ENCODE measurements around the gene EMSY. TPM values are rescaled to one million over a fixed set of nuclear protein-coding genes. Genes with fewer than 3 reads are reported as not detected.

EMSY gene
- total RNA-seq, 1 experiment from 2014 or later: 29.3 TPM

DNA sequence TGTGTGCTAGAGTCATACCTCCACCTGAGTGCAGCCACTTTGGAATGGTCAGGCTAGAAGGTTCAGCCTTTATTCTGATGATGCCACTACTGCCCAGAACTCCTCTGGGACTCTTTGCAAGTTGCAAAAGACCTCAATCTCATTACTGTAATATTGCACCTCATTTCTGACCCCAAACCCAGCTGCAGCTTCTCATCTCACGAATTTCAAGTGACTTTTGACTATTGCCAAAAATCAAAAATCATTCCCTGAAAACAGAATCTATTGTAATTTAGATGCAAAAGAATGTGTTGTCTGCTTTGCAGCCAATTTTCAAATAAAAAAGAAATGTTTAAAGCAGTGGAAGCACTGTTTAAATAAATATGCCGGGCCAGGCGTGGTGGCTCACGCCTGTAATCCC lies 38.5 kb upstream of the EMSY start:
- no peak overlapping the region for H3T11ph ChIP-seq (ENCODE audit: low read length)
- TF ChIP-seq, protein P1, sequence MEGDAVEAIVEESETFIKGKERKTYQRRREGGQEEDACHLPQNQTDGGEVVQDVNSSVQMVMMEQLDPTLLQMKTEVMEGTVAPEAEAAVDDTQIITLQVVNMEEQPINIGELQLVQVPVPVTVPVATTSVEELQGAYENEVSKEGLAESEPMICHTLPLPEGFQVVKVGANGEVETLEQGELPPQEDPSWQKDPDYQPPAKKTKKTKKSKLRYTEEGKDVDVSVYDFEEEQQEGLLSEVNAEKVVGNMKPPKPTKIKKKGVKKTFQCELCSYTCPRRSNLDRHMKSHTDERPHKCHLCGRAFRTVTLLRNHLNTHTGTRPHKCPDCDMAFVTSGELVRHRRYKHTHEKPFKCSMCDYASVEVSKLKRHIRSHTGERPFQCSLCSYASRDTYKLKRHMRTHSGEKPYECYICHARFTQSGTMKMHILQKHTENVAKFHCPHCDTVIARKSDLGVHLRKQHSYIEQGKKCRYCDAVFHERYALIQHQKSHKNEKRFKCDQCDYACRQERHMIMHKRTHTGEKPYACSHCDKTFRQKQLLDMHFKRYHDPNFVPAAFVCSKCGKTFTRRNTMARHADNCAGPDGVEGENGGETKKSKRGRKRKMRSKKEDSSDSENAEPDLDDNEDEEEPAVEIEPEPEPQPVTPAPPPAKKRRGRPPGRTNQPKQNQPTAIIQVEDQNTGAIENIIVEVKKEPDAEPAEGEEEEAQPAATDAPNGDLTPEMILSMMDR (conservative IDR thresholded peaks at IDR 0.05): no peak
- no peaks in the 10 kb centered on the region for H3K79me1 ChIP-seq (ENCODE audit: insufficient read depth, low read depth, low read length, poor library complexity, severe bottlenecking)
- Mint-ChIP-seq H3K27me3 (ENCODE audit: low read depth) (0 out of 2 replicates have a peak, but pooled peaks cover 1% of the 10 kb centered on the region), H3K9me3 (no peaks in the 10 kb centered on the region), H3K4me1 (peaks cover 5% of the 10 kb centered on the region in 2 experiments), H3K4me3 (no peak overlapping the region), H3K36me3 (ENCODE audit: insufficient read depth in 1 of 3, low read depth in 3 of 3) (no peaks in the 10 kb centered on the region), H3K27ac (no peak overlapping the region)
- no peak overlapping the region for H4K5ac ChIP-seq (ENCODE audit: insufficient read length, low read depth, low read length)
- no peak overlapping the region for H3K4me2 ChIP-seq (ENCODE audit: insufficient read depth, insufficient read length, low read length)
- H3K56ac ChIP-seq (ENCODE audit: insufficient read length, low read depth, low read length): no peak overlapping the region
- no peak overlapping the region for H2AFZ ChIP-seq (ENCODE audit: low read length)
- H4K20me1 ChIP-seq (ENCODE audit: control insufficient read depth, insufficient read depth, insufficient read length): no peaks in the 10 kb centered on the region
- no peak overlapping the region for H2BK20ac ChIP-seq (ENCODE audit: low read depth, low read length, poor library complexity, severe bottlenecking)
- H3K27ac ChIP-seq (ENCODE audit: insufficient read length, low read depth, low read length): no peak overlapping the region
- H2BK5ac ChIP-seq (ENCODE audit: insufficient read length, low read length): no peak overlapping the region
- H3K4ac ChIP-seq (ENCODE audit: low read depth, low read length): no peak overlapping the region
- no peak overlapping the region for H4K91ac ChIP-seq (ENCODE audit: insufficient read length, low read depth, low read length)
- no peaks in the 10 kb centered on the region for H3K23me2 ChIP-seq (ENCODE audit: insufficient read length, low read depth, low read length, poor library complexity, severe bottlenecking)
- WGBS (ENCODE audit: extremely low coverage, insufficient read length, low lambda C conversion rate): no CpG with 5 or more reads among the region's 4 CpGs
- H3K9ac ChIP-seq (ENCODE audit: extremely low read depth, insufficient read length, low read length): no peak overlapping the region
- H3K27me3 ChIP-seq (ENCODE audit: insufficient read depth, low read length): no peaks in the 10 kb centered on the region
- H4K8ac ChIP-seq (replicated peaks; ENCODE audit: insufficient read length, low read depth, low read length): no peak overlapping the region
- H2BK120ac ChIP-seq (ENCODE audit: low read depth, low read length, poor library complexity, severe bottlenecking): no peak overlapping the region
- H3K9me3 ChIP-seq (ENCODE audit: control insufficient read depth, low read depth, low read length): no peaks in the 10 kb centered on the region
- DNase-seq: no peak
- 0 out of 2 replicates have a peak, but pooled peaks cover 2% of the 10 kb centered on the region for H3K79me2 ChIP-seq (ENCODE audit: insufficient read depth, low read length)
- no peak overlapping the region for H2AK5ac ChIP-seq (ENCODE audit: insufficient read length, low read length)
- no peak overlapping the region for H3K18ac ChIP-seq (ENCODE audit: insufficient read length, low read depth, low read length)
- H2BK15ac ChIP-seq (ENCODE audit: low read depth, low read length): no peak overlapping the region
- no peak overlapping the region for H3K23ac ChIP-seq (ENCODE audit: insufficient read length, low read depth, low read length)
- H2BK12ac ChIP-seq (ENCODE audit: insufficient read length, low read depth, low read length): no peak overlapping the region
- H3K14ac ChIP-seq (ENCODE audit: insufficient read depth, low read length): no peak overlapping the region
- no peaks in the 10 kb centered on the region; the same call in 1 of the 2 replicates for H3K4me1 ChIP-seq (ENCODE audit: insufficient read depth, low read length)

Measured in H9 (cell line).